Measurements from ENCODE around the gene CBX5.
"Not testable (repeated sequence)": the region's sequence is repeated elsewhere in the genome, so short reads cannot be mapped to it uniquely, and the experiment has no call there.

The CBX5 gene

GRCh38 chr12:54294152-54294952 lies 14.4 kb upstream of the CBX5 start:
- DNase-seq = no peak

GRCh38 chr12:54292931-54293241 lies 13.0 kb upstream of the CBX5 start:
- no peak for DNase-seq

- DNase-seq = no peak
These were observed 12.4 kb upstream of the CBX5 start for GRCh38 chr12:54292083-54292930.

- DNase-seq = no peak
These were observed 7.6 kb upstream of the CBX5 start for GRCh38 chr12:54287261-54288157.

GRCh38 chr12:54286042-54287030 lies 6.4 kb upstream of the CBX5 start:
- no peak for DNase-seq

- no peak for DNase-seq
These were observed 5.5 kb upstream of the CBX5 start for GRCh38 chr12:54285150-54286041.

- not testable (repeated sequence) for DNase-seq
These were observed 4.3 kb upstream of the CBX5 start for GRCh38 chr12:54284070-54284780.

- no peak for DNase-seq
These were observed 3.1 kb upstream of the CBX5 start for GRCh38 chr12:54282949-54283593.

- DNase-seq = not testable (repeated sequence)
These were observed 1.8 kb upstream of the CBX5 start for GRCh38 chr12:54281694-54282093.

- not testable (repeated sequence) for DNase-seq
These were observed 1.3 kb upstream of the CBX5 start for GRCh38 chr12:54281261-54281638.

GRCh38 chr12:54280468-54281260 lies 742 bp upstream of the CBX5 start, which contains the start of gene HNRNPA1:
Gene HNRNPA1 (plus strand): TSS chr12:54280726. CDS start chr12:54280808, 82 bp downstream.
- DNase-seq = peak; percentile 100

GRCh38 chr12:54279227-54279631 lies 693 bp downstream of the CBX5 start:
- no peak for DNase-seq

- DNase-seq = peak; percentile 84
These were observed 2.1 kb downstream of the CBX5 start for GRCh38 chr12:54277823-54278276.

GRCh38 chr12:54276368-54276767 lies 3.6 kb downstream of the CBX5 start:
- DNase-seq = no peak

GRCh38 chr12:54273981-54274380 lies 5.9 kb downstream of the CBX5 start:
- DNase-seq = peak; percentile 30

GRCh38 chr12:54272214-54272613 lies 7.7 kb downstream of the CBX5 start:
- no peak for DNase-seq

- no peak for DNase-seq
These were observed 9.6 kb downstream of the CBX5 start for GRCh38 chr12:54270345-54270744.

- no peak for DNase-seq
These were observed 13.1 kb downstream of the CBX5 start for GRCh38 chr12:54266852-54267251.
